Activated T-cell treated with anti-CD3 and anti-CD28 coated beads for 48 hours (primary cell): Measurements from ENCODE around the gene NFATC3.
"Not testable (repeated sequence)": the region's sequence is repeated elsewhere in the genome, so short reads cannot be mapped to it uniquely, and the experiment has no call there.

ENCODE experiments used
- DNase-seq: peaks from one replicate; pipeline ENCODE4 v3.0.0-alpha.2; 2020; ENCODE audit warnings: low read depth

The NFATC3 gene

GRCh38 chr16:68118954-68119353 lies 33.8 kb downstream of the NFATC3 start:
- DNase-seq, result not testable (repeated sequence)

GRCh38 chr16:68120496-68120895 lies 35.3 kb downstream of the NFATC3 start:
- not testable (repeated sequence) for DNase-seq

- no peak for DNase-seq
Observed at GRCh38 chr16:68126395-68126794, 41.2 kb downstream of the NFATC3 start.

GRCh38 chr16:68128577-68129305 lies 43.6 kb downstream of the NFATC3 start:
- no peak for DNase-seq

GRCh38 chr16:68130520-68130919 lies 45.4 kb downstream of the NFATC3 start:
- DNase-seq, result no peak

- no peak for DNase-seq
Observed at GRCh38 chr16:68131813-68132706, 46.9 kb downstream of the NFATC3 start.

- DNase-seq, result not testable (repeated sequence)
Observed at GRCh38 chr16:68133000-68133399, 47.8 kb downstream of the NFATC3 start.

GRCh38 chr16:68134644-68135043 lies 49.5 kb downstream of the NFATC3 start:
- no peak for DNase-seq

GRCh38 chr16:68136515-68136914 lies 51.3 kb downstream of the NFATC3 start:
- DNase-seq, result no peak

- no peak for DNase-seq
Observed at GRCh38 chr16:68144008-68144407, 58.8 kb downstream of the NFATC3 start.

- no peak for DNase-seq
Observed at GRCh38 chr16:68146585-68146984, 61.4 kb downstream of the NFATC3 start.

GRCh38 chr16:68147444-68147843 lies 62.3 kb downstream of the NFATC3 start:
- no peak for DNase-seq

GRCh38 chr16:68149596-68149995 lies 64.4 kb downstream of the NFATC3 start:
- no peak for DNase-seq

- no peak for DNase-seq
Observed at GRCh38 chr16:68155425-68155824, 70.3 kb downstream of the NFATC3 start.

- DNase-seq, result no peak
Observed at GRCh38 chr16:68162413-68162812, 77.2 kb downstream of the NFATC3 start.

GRCh38 chr16:68163275-68163674 lies 78.1 kb downstream of the NFATC3 start:
- not testable (repeated sequence) for DNase-seq

GRCh38 chr16:68166264-68166663 lies 81.1 kb downstream of the NFATC3 start:
- no peak for DNase-seq

GRCh38 chr16:68179196-68179795 lies 94.1 kb downstream of the NFATC3 start:
- DNase-seq, result no peak

GRCh38 chr16:68179855-68180254 lies 94.7 kb downstream of the NFATC3 start:
- DNase-seq, result no peak

- DNase-seq, result no peak
Observed at GRCh38 chr16:68183046-68183445, 97.9 kb downstream of the NFATC3 start.

GRCh38 chr16:68186877-68187276 lies 101.7 kb downstream of the NFATC3 start:
- DNase-seq, result no peak

- DNase-seq, result no peak
Observed at GRCh38 chr16:68187505-68187904, 102.3 kb downstream of the NFATC3 start.

GRCh38 chr16:68188170-68188569 lies 103.0 kb downstream of the NFATC3 start:
- DNase-seq, result no peak
